ENCODE data around the gene GAS6.

The GAS6 gene

GRCh38 chr13:113784645-113785024, 79.2 kb downstream of the GAS6 start:
- Histone ChIP-seq H3K4me1 (ENCODE audit: control insufficient read depth, insufficient read depth, low read length, poor library complexity, severe bottlenecking) (no peaks in the 10 kb centered on the region), H3K27ac (ENCODE audit: low read depth, low read length, severe bottlenecking) (no peak overlapping the region), H3K9me3 (ENCODE audit: control insufficient read depth, low read length) (no peaks in the 10 kb centered on the region), H3K36me3 (ENCODE audit: control insufficient read depth, insufficient read depth, low read length) (no peaks in the 10 kb centered on the region), H3K4me3 (ENCODE audit: extremely low read depth, insufficient read depth, low read length, poor library complexity, severe bottlenecking) (no peak overlapping the region)
- WGBS, 2 experiments (ENCODE audit: insufficient coverage in 2 of 2), result 80 to 91% methylated on average over 4 to 5 of the region's 5 CpGs

DNA sequence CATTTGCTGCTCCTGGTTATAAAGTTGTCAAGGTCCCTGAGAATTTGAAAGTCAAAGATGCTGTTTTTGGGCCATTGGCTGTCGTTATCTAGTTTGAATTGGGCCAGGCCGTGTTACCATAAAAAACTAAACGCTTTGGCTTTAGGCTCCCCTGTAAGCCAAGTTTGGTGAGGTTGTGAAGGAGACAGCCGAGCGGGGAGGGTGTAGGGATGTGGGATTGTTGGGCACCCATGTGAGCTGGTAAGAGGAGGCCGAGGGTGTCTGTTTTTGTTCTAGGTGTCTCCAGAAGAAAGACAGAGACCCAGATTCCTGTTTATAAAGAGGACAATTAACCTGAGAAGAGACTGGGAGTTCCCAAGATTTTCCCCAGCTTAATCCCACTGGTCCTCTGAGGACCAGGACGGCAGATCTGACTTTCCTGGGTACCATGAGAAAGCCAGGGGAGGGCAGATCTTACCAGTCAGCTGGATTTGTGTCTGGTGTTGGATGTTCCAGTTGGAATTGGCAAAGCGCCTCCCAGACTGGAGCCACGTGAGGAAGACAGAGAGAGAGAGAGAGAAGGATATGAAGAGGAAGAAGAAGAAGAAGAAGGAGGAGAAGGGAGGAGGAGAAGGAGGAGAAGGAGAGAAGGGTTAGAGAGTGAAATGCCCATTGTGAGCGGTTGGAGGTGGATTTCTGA, 79.8 kb downstream of the GAS6 start:
- Histone ChIP-seq H3K27ac (ENCODE audit: low read depth, low read length, severe bottlenecking) (no peak overlapping the region), H3K9me3 (ENCODE audit: control insufficient read depth, low read length) (no peaks in the 10 kb centered on the region), H3K4me3 (ENCODE audit: extremely low read depth, insufficient read depth, low read length, poor library complexity, severe bottlenecking) (no peak overlapping the region), H3K36me3 (ENCODE audit: control insufficient read depth, insufficient read depth, low read length) (no peaks in the 10 kb centered on the region), H3K4me1 (ENCODE audit: control insufficient read depth, insufficient read depth, low read length, poor library complexity, severe bottlenecking) (no peaks in the 10 kb centered on the region)
- 69 to 79% methylated on average over 8 of the region's 10 CpGs for WGBS, 2 experiments (ENCODE audit: insufficient coverage in 2 of 2)

- Histone ChIP-seq H3K27ac (ENCODE audit: low read depth, low read length, severe bottlenecking) (no peak overlapping the region), H3K4me3 (ENCODE audit: extremely low read depth, insufficient read depth, low read length, poor library complexity, severe bottlenecking) (no peak overlapping the region), H3K36me3 (ENCODE audit: control insufficient read depth, insufficient read depth, low read length) (no peaks in the 10 kb centered on the region), H3K4me1 (ENCODE audit: control insufficient read depth, insufficient read depth, low read length, poor library complexity, severe bottlenecking) (no peaks in the 10 kb centered on the region), H3K9me3 (ENCODE audit: control insufficient read depth, low read length) (no peaks in the 10 kb centered on the region)
- WGBS, 2 experiments (ENCODE audit: insufficient coverage in 2 of 2), result 89 to 93% methylated on average over 12 of the region's 12 CpGs
These were observed 80.5 kb downstream of the GAS6 start for GRCh38 chr13:113783200-113783881.

- Histone ChIP-seq H3K9me3 (ENCODE audit: control insufficient read depth, low read length) (no peaks in the 10 kb centered on the region), H3K4me1 (ENCODE audit: control insufficient read depth, insufficient read depth, low read length, poor library complexity, severe bottlenecking) (no peaks in the 10 kb centered on the region), H3K4me3 (ENCODE audit: extremely low read depth, insufficient read depth, low read length, poor library complexity, severe bottlenecking) (no peak overlapping the region), H3K36me3 (ENCODE audit: control insufficient read depth, insufficient read depth, low read length) (no peaks in the 10 kb centered on the region), H3K27ac (ENCODE audit: low read depth, low read length, severe bottlenecking) (no peak overlapping the region)
- WGBS, 2 experiments (ENCODE audit: insufficient coverage in 2 of 2), result 78 to 86% methylated on average over 8 to 13 of the region's 14 CpGs
These were observed 81.4 kb downstream of the GAS6 start for GRCh38 chr13:113782472-113782871.

DNA sequence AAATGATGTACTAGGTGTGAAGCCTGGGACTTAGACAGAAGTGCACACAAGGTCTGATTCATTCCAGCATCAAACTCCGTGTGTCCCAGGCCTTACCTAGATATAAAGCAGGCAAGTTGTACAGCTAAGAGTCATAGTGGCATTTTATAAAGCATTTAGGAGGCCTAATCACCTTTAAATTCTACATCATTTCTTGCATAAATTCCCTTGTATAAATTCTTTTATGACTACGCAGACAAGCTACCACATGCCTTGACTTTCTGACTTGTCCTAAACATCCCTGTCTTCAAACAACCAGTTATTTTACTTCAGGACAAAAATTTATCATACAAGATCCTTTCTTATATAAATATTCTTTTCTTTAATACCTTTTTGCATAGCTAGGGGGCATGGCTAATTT, 82.3 kb downstream of the GAS6 start:
- Histone ChIP-seq H3K27ac (ENCODE audit: low read depth, low read length, severe bottlenecking) (no peak overlapping the region), H3K4me1 (ENCODE audit: control insufficient read depth, insufficient read depth, low read length, poor library complexity, severe bottlenecking) (no peaks in the 10 kb centered on the region)
- 88% methylated on average over 2 of the region's 2 CpGs for WGBS, 2 experiments (ENCODE audit: insufficient coverage in 2 of 2)

GRCh38 chr13:113777311-113778260, 86.3 kb downstream of the GAS6 start:
- no peaks in the 10 kb centered on the region for H3K9me3 ChIP-seq (ENCODE audit: control insufficient read depth, low read length)
- H3K36me3 ChIP-seq (ENCODE audit: control insufficient read depth, insufficient read depth, low read length), result no peaks in the 10 kb centered on the region
- H3K4me1 ChIP-seq (ENCODE audit: control insufficient read depth, insufficient read depth, low read length, poor library complexity, severe bottlenecking), result no peaks in the 10 kb centered on the region
- H3K27ac ChIP-seq (ENCODE audit: low read depth, low read length, severe bottlenecking), result no peak overlapping the region
- H3K4me3 ChIP-seq (ENCODE audit: extremely low read depth, insufficient read depth, low read length, poor library complexity, severe bottlenecking), result no peak overlapping the region
- WGBS, 2 experiments (ENCODE audit: insufficient coverage in 2 of 2), result 39% methylated on average over 27 to 28 of the region's 29 CpGs

More for the DNA sequence above, 82.3 kb downstream of the GAS6 start:
- H3K9me3 ChIP-seq (ENCODE audit: control insufficient read depth, low read length), result no peaks in the 10 kb centered on the region
- H3K4me3 ChIP-seq (ENCODE audit: extremely low read depth, insufficient read depth, low read length, poor library complexity, severe bottlenecking), result no peak overlapping the region
- H3K36me3 ChIP-seq (ENCODE audit: control insufficient read depth, insufficient read depth, low read length), result no peaks in the 10 kb centered on the region

- Histone ChIP-seq H3K9me3 (ENCODE audit: control insufficient read depth, low read length) (no peaks in the 10 kb centered on the region), H3K4me1 (ENCODE audit: control insufficient read depth, insufficient read depth, low read length, poor library complexity, severe bottlenecking) (no peaks in the 10 kb centered on the region), H3K36me3 (ENCODE audit: control insufficient read depth, insufficient read depth, low read length) (no peaks in the 10 kb centered on the region), H3K27ac (ENCODE audit: low read depth, low read length, severe bottlenecking) (no peak overlapping the region), H3K4me3 (ENCODE audit: extremely low read depth, insufficient read depth, low read length, poor library complexity, severe bottlenecking) (no peak overlapping the region)
- 85 to 86% methylated on average over 33 to 34 of the region's 35 CpGs for WGBS, 2 experiments (ENCODE audit: insufficient coverage in 2 of 2)
These were observed 87.4 kb downstream of the GAS6 start for GRCh38 chr13:113776231-113777125.

GRCh38 chr13:113775451-113776145, 88.3 kb downstream of the GAS6 start:
- Histone ChIP-seq H3K4me1 (ENCODE audit: control insufficient read depth, insufficient read depth, low read length, poor library complexity, severe bottlenecking) (no peaks in the 10 kb centered on the region), H3K4me3 (ENCODE audit: extremely low read depth, insufficient read depth, low read length, poor library complexity, severe bottlenecking) (no peak overlapping the region), H3K9me3 (ENCODE audit: control insufficient read depth, low read length) (no peaks in the 10 kb centered on the region), H3K36me3 (ENCODE audit: control insufficient read depth, insufficient read depth, low read length) (no peaks in the 10 kb centered on the region), H3K27ac (ENCODE audit: low read depth, low read length, severe bottlenecking) (no peak overlapping the region)
- WGBS, 2 experiments (ENCODE audit: insufficient coverage in 2 of 2), result 88 to 91% methylated on average over 15 to 22 of the region's 28 CpGs

DNA sequence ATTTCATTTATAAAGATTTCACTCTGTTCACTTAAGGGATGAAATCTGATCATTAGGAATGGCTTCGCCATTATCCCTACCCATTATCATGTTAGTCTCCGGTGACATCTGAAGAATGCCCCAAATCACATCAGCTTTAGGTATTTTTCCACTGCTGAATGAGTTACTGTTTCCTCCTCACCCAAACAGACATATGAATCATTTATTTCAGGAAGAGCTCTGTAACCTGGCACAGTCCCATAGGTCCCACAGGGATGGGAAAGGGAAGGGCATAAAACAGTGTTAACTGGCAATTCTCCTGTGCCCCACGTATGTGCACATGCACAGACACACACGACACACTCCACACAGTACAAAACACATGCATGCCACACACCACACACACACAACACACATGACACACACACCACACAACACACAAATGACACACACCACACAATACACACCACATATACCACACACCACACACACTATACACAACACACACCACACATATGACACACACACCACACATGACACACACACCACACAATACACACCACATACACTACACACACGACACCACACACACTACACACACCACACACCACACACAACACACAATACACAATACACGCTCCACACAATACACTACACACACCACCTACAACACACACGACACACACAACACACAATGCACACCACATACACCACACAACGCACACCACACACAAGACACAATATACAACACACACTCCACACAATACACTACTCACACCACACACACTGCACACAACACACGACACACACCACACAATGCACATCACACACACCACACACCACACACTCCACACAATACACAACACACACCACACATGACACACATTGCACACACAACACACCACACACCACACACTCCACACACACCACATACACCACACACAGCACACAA, 89.4 kb downstream of the GAS6 start:
- H3K9me3 ChIP-seq (ENCODE audit: control insufficient read depth, low read length), result no peaks in the 10 kb centered on the region
- no peak overlapping the region for H3K4me3 ChIP-seq (ENCODE audit: extremely low read depth, insufficient read depth, low read length, poor library complexity, severe bottlenecking)
- no peak overlapping the region for H3K27ac ChIP-seq (ENCODE audit: low read depth, low read length, severe bottlenecking)
- WGBS, 2 experiments (ENCODE audit: insufficient coverage in 2 of 2), result 72 to 74% methylated on average over 7 to 8 of the region's 9 CpGs
- H3K36me3 ChIP-seq (ENCODE audit: control insufficient read depth, insufficient read depth, low read length), result no peaks in the 10 kb centered on the region
- no peaks in the 10 kb centered on the region for H3K4me1 ChIP-seq (ENCODE audit: control insufficient read depth, insufficient read depth, low read length, poor library complexity, severe bottlenecking)

All from mesodermal cell (in vitro differentiated cells).